OCI-LY7 (cell line): ENCODE results near the gene BHLHE41. TPM values are rescaled to one million over a fixed set of nuclear protein-coding genes. Genes with fewer than 3 reads are reported as not detected.

Experiments used
- Bru-seq: library from RNA; stranded (reverse); fragments of 400-500 nt; gene quantifications from one replicate; lab custom pipeline; 2021; lab: Mats Ljungman, UMichigan
- BruChase-seq, 2 experiments: library from RNA; stranded (reverse); fragments of 400-500 nt; gene quantifications; one replicate each; lab custom pipeline; 2021; lab: Mats Ljungman, UMichigan
- BruUV-seq: library from RNA; stranded (reverse); fragments of 400-500 nt; replicated peaks from 2 replicates; lab custom pipeline; 2021; lab: Mats Ljungman, UMichigan
- CTCF ChIA-PET: fragments of 300-600 bp; sonication (Branson Sonifier 250); formaldehyde crosslinking; loops from one replicate; lab custom pipeline; 2022; ENCODE audit warnings: antibody characterized with exemption; ENCODE audit not compliant: unreplicated experiment; lab: Charles Lee
- POLR2A ChIA-PET: fragments of 300-600 bp; sonication (Branson Sonifier 250); formaldehyde crosslinking; loops from one replicate; lab custom pipeline; 2022; ENCODE audit warnings: antibody characterized with exemption; lab: Charles Lee
- DNase-seq: peaks from one replicate; pipeline ENCODE4 v3.0.0-alpha.2; 2015; ENCODE audit warnings: low spot score
- H2AFZ ChIP-seq: fragments of 200-600 bp; sonication (generic), shearing (Covaris generic); 2 replicates; pipeline ENCODE4 v1.6.1; 2014; ENCODE audit warnings: mild to moderate bottlenecking, antibody characterized with exemption, low read length, moderate library complexity
- H3K27ac ChIP-seq: fragments of 200-600 bp; sonication (generic); 2 replicates; pipeline ENCODE4 v1.5.1; 2014; ENCODE audit warnings: mixed run types, low read depth, mild to moderate bottlenecking, moderate library complexity, low read length, inconsistent platforms; ENCODE audit not compliant: poor library complexity, severe bottlenecking
- H3K36me3 ChIP-seq: fragments of 200-600 bp; sonication (generic); 2 replicates; pipeline ENCODE4 v1.6.1; 2014; ENCODE audit warnings: mild to moderate bottlenecking, antibody characterized with exemption, low read length, moderate library complexity, mixed read lengths; ENCODE audit not compliant: insufficient read depth
- H3K4me1 ChIP-seq: fragments of 200-600 bp; sonication (generic); 2 replicates; pipeline ENCODE4 v1.5.1; 2014; ENCODE audit warnings: mild to moderate bottlenecking, low read length; ENCODE audit not compliant: insufficient read depth, poor library complexity, severe bottlenecking
- H3K4me2 ChIP-seq: fragments of 200-600 bp; sonication (generic); 2 replicates; pipeline ENCODE4 v1.6.1; 2014; ENCODE audit warnings: mild to moderate bottlenecking, low read length
- H3K4me3 ChIP-seq: fragments of 200-600 bp; sonication (generic); 2 replicates; pipeline ENCODE4 v1.5.1; 2014; ENCODE audit warnings: mild to moderate bottlenecking, low read depth, low read length; ENCODE audit not compliant: poor library complexity, severe bottlenecking
- H3K79me2 ChIP-seq: fragments of 200-600 bp; sonication (generic); 2 replicates; pipeline ENCODE4 v1.6.1; 2016; ENCODE audit warnings: low read depth, mild to moderate bottlenecking, low read length, moderate library complexity, mixed read lengths; ENCODE audit not compliant: insufficient read depth
- H3K9me2 ChIP-seq: fragments of 200-600 bp; sonication (generic); 2 replicates; pipeline ENCODE4 v1.6.1; 2016; ENCODE audit warnings: mild to moderate bottlenecking, low read length, mixed read lengths; ENCODE audit not compliant: insufficient read depth
- H3K9me3 ChIP-seq: fragments of 200-600 bp; sonication (generic); 2 replicates; pipeline ENCODE4 v1.6.1; 2014; ENCODE audit warnings: mild to moderate bottlenecking, mixed run types, low read length, mixed read lengths
- H4K20me1 ChIP-seq: fragments of 200-600 bp; sonication (generic); 2 replicates; pipeline ENCODE4 v1.6.1; 2014; ENCODE audit warnings: mild to moderate bottlenecking, antibody characterized with exemption, low read length, moderate library complexity, mixed read lengths; ENCODE audit not compliant: insufficient read depth
- EZH2phosphoT487 ChIP-seq: fragments of 200-600 bp; sonication (generic); IDR thresholded peaks from 2 replicates; pipeline ENCODE4 v1.6.1; 2018; ENCODE audit warnings: low read depth, borderline replicate concordance, mild to moderate bottlenecking, mixed run types, antibody characterized with exemption, low read length, moderate library complexity, mixed read lengths
- intact Hi-C: fragments of 100-400 bp; cut with micrococcal nuclease; formaldehyde crosslinking; loops from one replicate; pipeline ENCODE4 v1.10.0; 2022; ENCODE audit not compliant: unreplicated experiment
- long read RNA-seq: library from polyadenylated mRNA; stranded (forward); transcript quantifications from one replicate; pipeline ENCODE4 v2.0.0, GENCODE V29; 2022
- total RNA-seq, 2 experiments: library from RNA; depleted of rRNA in 1 of 2; stranded (reverse); fragments of >200 nt in 1 of 2; shearing (Covaris generic) in 1 of 2; gene quantifications; 2 replicates each; pipeline ENCODE4 v1.2.3, GENCODE V29; 2014 to 2022
- TF ChIP-seq, protein P1 (sequence below): fragments of 200-600 bp; sonication (generic); conservative IDR thresholded peaks from 2 replicates; pipeline ENCODE4 v1.5.1; 2014; ENCODE audit warnings: mild to moderate bottlenecking, antibody characterized with exemption, low read length, moderate library complexity, mixed read lengths

The BHLHE41 gene
- total RNA-seq (2014; rRNA removed; shearing (Covaris generic)) = not detected in 2 replicates
- total RNA-seq (2022) = not detected in 2 replicates
- percentile 13 among the genes with signal in this experiment for Bru-seq, nascent RNA
- percentile 13 among the genes with signal in this experiment for BruChase-seq, experiment 1, labeled RNA remaining after a 6-hour chase
- BruChase-seq, experiment 2, labeled RNA remaining after a 2-hour chase = percentile 13 among the genes with signal in this experiment
- long read RNA-seq = 0 reads

DNA sequence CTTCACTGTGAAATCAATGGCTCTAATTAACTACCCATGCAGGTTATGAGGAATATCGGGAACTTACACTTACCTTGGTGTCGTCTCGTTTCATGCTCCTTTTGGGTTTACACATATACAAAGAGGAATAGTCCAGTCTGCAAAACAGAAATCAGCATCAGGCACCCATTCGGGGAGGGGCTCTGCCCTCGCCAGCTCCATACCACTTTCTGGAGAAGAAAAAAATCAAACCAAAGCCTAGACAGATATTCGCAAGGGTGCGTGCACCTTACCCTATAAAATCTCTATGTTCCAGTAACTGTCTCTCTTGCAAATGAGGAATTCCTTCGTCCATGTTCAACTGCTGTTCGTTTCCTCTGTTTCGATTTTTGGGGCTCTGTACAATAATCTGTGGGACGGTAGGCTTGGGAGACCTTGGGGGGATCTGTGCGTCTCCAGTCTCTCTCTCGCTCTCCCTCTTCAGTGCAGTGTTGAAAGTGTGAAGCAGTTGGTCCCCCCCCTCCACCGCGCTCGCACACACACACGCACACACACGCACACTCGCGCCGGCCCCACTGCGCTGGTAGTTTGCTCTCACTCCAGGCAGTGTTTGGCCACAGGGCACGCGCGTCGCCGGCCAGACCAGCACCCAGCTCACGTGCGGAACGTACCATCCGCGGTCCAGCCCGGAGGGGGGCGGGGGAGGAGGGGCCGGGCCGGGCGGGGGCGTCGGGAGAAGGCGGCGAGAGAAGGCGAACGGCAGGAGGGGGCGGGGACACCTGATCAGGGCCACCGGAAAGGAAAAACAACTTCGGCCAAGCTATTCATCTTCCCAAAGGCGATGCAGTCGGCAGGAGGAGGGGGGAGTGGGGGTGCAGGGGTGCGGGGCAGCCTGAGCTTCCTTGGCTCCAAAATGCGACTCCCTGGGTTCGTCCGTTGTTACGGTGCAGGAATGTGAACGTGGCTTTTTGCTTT lies at the start of gene BHLHE41:
BHLHE41 (minus strand) TSS at position 592 of the 954 bp plus-strand sequence; CDS start at position 334, 258 bp downstream.
- Histone ChIP-seq H3K79me2 (no peaks in the 10 kb centered on the region), H3K36me3 (no peaks in the 10 kb centered on the region), H3K4me3 (no peak within 1 kb of the TSS), H3K4me1 (no peaks in the 10 kb centered on the region), H2AFZ (no peak within 1 kb of the TSS), H3K9me2 (no peaks in the 10 kb centered on the region), H4K20me1 (no peaks in the 10 kb centered on the region; the same call in 1 of the 2 replicates), H3K4me2 (no peak within 1 kb of the TSS; the same call in 1 of the 2 replicates), H3K9me3 (no peaks in the 10 kb centered on the region), H3K27ac (no peak within 1 kb of the TSS)
- ChIA-PET POLR2A (no interaction called here), CTCF (no interaction called here)
- no TSS peak for BruUV-seq
- DNase-seq = no peak
- intact Hi-C loops = loop anchor here (10.0 kb wide), 1 partner anchor 310 kb away; no protein-coding TSS in a partner anchor
- 0 out of 2 replicates have a peak, but pooled peaks have one; percentile 51 for TF ChIP-seq EZH2phosphoT487
- TF ChIP-seq, protein P1, sequence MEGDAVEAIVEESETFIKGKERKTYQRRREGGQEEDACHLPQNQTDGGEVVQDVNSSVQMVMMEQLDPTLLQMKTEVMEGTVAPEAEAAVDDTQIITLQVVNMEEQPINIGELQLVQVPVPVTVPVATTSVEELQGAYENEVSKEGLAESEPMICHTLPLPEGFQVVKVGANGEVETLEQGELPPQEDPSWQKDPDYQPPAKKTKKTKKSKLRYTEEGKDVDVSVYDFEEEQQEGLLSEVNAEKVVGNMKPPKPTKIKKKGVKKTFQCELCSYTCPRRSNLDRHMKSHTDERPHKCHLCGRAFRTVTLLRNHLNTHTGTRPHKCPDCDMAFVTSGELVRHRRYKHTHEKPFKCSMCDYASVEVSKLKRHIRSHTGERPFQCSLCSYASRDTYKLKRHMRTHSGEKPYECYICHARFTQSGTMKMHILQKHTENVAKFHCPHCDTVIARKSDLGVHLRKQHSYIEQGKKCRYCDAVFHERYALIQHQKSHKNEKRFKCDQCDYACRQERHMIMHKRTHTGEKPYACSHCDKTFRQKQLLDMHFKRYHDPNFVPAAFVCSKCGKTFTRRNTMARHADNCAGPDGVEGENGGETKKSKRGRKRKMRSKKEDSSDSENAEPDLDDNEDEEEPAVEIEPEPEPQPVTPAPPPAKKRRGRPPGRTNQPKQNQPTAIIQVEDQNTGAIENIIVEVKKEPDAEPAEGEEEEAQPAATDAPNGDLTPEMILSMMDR = no peak

DNA sequence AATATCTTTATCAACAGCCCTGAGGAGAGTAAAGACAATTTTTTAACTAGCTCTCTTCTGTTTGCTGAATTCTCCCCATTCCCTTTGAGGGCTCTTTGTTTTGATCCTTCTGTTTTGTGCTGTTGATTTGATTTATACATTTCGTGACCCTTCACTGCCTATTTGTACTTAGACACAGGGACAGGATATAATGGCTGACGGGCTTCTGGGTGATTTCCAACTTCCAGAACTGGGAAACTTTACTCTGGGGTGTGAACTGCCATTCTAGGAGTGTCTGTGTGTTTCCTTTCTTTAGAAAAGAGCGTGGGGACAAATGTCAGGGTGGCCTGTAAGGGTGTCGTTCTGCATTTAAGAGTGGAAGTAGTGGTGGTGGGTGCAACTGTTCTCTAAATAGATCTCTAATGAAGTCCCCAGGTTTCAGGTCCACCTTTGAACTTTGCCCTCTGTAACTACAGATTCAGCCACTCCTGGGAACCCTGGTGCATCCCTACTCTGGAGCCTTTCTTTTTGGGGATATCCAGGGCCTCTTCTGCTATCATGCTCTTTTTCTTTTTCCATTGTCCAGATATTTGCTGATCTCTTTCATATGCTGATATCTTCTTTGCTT lies 48.2 kb upstream of the BHLHE41 start:
- Histone ChIP-seq H3K79me2 (no peaks in the 10 kb centered on the region), H3K27ac (no peak overlapping the region), H3K4me1 (no peaks in the 10 kb centered on the region), H3K36me3 (no peaks in the 10 kb centered on the region), H3K4me3 (no peak overlapping the region), H2AFZ (no peak overlapping the region), H3K9me2 (no peaks in the 10 kb centered on the region), H3K4me2 (no peak overlapping the region), H3K9me3 (no peaks in the 10 kb centered on the region), H4K20me1 (no peaks in the 10 kb centered on the region)
- BruUV-seq = no TSS peak
- intact Hi-C loops = no loop called here
- CTCF ChIA-PET = interaction anchor here (0.6 kb wide), 1 partner anchor 224 kb away, joined by 3 read pairs; no protein-coding TSS in a partner anchor
- no peak for DNase-seq
- TF ChIP-seq, protein P1 = no peak
- no peak for TF ChIP-seq EZH2phosphoT487
- POLR2A ChIA-PET = no interaction called here
